NCI-H446 (cell line): ENCODE measurements around the gene FAM200C.

Experiments
- DNase-seq, 2 experiments: peaks; one replicate each; lab custom pipeline; 2025; lab: John Stamatoyannopoulos, UW

FAM200C gene

DNA sequence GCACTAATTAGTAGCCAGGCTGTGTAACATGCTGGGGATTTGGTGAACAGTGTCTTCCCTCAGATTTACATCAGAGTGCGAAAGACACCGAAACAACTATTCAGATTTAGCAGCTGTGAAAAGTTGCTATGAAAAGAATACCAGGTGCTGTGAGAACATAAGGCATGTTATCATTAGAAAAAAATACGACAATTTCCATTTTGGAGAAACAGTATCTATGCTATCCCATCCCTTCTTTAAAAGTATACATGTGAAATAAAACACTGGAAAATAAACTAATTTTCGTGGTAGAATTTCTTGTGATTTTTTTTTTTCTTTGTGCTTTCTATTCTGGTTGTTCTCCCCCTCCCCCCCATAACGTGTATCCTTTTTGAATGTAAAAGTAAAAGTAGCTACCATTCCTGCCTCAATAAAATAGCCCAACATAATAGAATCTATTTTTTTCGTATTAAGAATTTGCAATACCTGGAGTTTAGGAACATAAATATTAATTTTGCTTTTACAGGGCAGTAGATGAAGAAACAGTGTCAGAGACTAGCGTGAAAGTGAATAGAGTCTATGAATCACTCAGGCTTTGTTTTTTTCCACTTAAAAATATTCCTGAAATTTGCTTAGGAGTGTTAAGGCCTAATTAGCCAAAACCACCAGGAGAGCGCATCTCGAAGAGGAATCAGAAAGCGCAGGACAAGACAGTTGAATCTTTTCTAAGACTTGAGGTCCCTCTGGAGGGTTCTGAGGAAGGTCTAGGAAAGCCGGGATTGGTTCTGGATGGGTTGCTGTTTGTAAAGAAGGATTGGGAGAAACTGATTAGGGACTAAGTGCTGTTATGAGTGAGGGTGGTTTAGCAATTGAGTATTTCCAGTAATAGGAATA lies 19.8 kb upstream of the FAM200C start:
- DNase-seq, result no peak

GRCh38 chr5:160418561-160419457 lies 19.0 kb upstream of the FAM200C start, which contains the start of gene SLU7:
Gene SLU7, minus strand, starts transcription at chr5:160419081. Its CDS starts 3,787 bp downstream, at chr5:160415294.
- peak; percentile 88 to 95 for DNase-seq

- DNase-seq, result no peak
These were observed 1.0 kb downstream of the FAM200C start for GRCh38 chr5:160398806-160399205.

GRCh38 chr5:160397492-160397891 lies 2.4 kb downstream of the FAM200C start:
- no peak for DNase-seq

DNA sequence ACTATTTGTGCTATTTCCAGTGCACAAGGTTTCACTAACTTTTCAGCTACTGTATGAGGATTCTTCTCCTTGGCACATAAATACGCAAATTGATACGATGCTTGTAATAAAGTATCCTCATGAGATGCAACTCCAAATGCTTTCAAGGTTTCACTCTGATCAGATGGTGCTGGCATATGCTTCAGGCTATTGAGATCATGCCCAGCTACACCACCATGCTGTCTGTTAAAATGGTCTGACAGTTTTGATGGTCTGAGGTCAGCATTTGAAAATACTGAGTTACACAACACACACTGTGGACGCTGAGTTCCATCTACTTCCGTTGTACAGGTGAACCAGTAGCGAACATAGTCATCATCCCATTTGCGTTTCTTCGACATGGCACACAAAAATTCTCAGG lies 4.7 kb downstream of the FAM200C start:
- DNase-seq, result no peak

DNA sequence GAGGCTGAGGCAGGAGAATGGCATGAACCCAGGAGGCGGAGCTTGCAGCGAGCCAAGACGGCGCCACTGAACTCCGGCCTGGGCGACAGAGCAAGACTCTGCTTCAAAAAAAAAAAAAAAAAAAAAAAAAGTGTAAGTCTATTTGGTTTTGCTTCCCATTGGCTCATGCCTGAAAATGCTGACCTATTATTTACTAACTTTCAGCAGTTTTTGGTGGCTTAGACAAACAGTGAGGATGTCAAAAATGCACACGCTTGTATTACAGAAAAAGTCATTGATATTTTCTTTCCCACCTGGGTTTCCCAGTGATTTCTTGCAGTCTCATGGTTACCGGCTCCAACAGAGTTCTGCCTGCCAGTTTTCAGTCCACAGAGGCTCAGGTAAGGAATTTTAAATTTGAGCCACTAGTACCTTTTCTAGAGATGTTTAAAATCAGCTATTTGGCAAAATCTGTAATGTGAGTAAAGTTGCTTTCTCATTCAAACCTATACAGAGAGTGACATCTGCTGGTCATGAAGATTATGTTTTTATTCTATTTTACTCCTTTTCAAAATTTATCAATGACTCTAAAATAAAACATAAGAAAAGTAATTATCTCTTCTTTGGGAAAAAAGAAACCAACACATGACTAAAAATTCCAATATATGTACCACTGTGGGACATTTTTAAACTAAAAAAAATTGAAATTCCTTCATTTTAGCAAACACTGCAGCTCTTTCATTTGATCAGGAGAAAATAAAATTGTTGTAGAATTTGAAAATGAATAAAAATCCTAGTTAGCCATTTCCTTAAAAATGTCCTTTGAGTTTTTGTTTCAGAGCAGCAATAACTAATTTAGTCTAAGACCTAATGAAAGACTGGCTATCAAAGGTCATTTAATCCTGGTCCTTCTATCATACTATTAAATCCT lies 8.8 kb downstream of the FAM200C start:
- peak; percentile 18 to 45 for DNase-seq

DNA sequence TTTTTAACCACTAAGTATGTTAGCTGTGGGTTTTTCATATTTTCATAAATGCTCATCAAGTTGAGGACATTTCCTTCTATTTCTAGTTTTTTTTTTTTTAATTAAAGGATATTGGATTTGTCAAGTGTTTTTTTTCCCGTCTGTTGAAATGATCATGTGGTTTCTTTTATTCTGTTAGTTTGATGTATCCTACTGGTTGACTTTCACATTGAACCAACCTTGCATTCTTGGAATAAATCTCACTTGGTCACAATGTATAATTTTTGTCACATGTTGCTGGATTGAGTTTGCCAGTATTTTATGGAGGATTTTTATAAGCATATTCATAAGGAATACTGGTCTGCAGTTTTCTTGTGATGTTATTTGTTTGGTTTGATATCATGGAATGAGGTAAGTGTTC lies 12.4 kb downstream of the FAM200C start:
- DNase-seq, result no peak

DNA sequence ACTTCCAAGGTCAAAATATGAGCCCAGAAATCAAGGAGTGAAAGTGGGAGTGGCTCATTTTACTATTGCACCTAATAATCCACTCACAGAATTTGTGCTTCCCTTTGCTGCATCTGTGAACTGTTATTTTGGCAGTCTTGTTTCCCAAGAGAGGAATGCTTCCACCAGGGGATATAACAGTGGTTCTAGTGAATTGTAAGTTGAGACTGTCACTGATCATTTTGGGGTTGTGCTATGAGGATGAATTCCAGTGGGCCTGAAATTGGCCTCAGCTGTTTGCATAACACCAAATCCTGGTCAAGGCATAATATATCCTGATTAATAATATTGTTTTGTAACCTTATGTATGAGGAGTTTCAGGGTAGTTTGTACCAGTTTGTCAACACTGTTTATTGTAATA lies 14.4 kb downstream of the FAM200C start:
- DNase-seq, result no peak

GRCh38 chr5:160384681-160385080 lies 15.2 kb downstream of the FAM200C start:
- no peak for DNase-seq

- no peak for DNase-seq
These were observed 17.5 kb downstream of the FAM200C start for GRCh38 chr5:160382346-160382745.

GRCh38 chr5:160380041-160380440 lies 19.8 kb downstream of the FAM200C start:
- DNase-seq, result no peak

DNA sequence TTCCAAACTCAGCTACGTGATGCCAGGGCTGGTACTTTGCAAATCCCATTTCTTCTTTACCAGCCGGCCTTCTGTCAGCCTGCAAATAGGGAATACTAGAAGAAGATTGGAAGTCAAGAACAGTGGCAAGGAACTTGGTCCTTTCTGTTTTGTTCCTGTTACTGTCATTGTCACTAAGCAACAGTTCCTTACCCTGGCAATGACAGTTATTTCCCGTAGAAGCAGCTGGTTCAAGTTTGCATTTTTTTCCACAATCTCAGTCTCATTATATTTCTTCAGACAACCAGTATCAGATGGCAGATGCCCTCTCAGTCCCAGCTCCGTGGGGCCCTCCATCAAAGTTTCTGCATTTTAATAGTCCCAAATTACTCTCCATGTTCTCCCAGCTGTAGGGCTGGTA lies 20.3 kb downstream of the FAM200C start:
- no peak for DNase-seq

- DNase-seq, result no peak
These were observed 21.5 kb downstream of the FAM200C start for GRCh38 chr5:160378330-160378729.

DNA sequence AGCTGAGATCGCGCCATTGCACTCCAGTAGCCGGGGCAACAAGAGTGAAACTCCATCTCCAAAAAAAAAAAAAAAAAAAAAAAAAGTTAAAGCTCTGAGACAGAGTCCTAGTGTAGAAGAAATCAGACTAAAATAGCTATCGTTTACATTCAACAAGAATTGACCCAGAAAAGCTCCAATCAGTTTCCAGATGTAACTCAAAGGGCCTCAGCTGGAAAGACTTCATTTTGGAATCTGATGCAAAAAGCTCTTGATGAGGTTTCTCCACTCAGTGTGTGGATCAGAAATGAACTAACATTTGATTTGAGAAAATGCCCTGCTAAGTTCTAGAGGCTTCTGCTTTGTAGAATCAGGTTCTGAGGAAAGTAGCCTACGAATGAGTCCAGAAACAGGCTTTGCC lies 22.2 kb downstream of the FAM200C start:
- no peak for DNase-seq

GRCh38 chr5:160376416-160376815 lies 23.4 kb downstream of the FAM200C start:
- DNase-seq, result no peak

DNA sequence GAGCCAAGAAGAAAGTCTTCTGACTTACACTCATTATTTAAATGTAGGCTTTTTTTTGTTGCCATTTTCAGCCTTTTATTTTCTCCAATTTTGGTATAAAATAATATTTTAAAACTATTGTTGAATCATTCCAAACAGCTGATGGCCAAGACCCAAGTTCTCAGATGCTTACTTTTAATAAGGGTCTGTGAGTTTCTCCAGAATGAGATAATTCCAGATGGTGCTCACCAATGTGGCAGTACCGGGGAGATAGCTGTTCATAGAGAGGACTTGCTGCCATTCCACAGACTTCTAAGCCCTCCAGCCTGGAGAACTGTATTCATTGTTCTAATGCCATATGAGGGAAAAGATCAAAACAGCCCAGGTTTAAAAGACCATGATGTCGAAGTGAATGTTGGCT lies 24.2 kb downstream of the FAM200C start:
- no peak for DNase-seq

GRCh38 chr5:160375166-160375565 lies 24.7 kb downstream of the FAM200C start:
- no peak for DNase-seq

DNA sequence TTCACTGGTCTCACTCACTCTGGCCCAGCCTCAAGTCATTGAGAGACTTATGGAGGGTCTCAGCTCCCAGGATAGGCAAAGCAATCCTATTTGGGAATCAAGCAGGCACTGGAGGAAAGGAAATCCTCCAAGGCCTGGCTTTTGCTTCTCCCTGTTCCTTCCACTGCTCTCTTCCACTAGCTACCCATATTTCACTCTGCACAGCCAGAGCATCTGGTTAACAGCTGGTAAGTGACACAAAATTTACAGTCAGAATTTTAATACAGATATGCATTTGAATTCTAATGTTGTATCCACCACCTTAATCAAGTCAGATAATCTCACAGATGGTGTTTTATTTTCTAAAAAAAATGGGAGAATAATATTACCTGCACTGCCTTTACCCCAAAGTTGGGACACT lies 28.6 kb downstream of the FAM200C start:
- no peak for DNase-seq

DNA sequence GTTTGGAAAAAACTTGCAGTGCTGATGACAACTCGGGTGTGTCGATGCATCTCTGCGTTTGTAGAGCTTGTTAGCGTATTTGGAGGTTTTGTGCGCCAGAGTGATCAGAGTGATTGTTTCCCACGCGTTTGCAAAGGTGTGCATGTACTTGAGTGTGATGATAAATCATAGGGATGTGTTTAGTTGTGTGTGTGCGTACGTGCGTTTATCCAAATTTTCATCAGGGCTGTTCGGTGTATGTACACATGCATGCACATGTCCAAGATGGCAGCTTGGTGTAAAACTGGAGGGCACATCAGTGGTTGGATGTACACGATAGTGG lies 29.2 kb downstream of the FAM200C start:
- DNase-seq, result no peak

DNA sequence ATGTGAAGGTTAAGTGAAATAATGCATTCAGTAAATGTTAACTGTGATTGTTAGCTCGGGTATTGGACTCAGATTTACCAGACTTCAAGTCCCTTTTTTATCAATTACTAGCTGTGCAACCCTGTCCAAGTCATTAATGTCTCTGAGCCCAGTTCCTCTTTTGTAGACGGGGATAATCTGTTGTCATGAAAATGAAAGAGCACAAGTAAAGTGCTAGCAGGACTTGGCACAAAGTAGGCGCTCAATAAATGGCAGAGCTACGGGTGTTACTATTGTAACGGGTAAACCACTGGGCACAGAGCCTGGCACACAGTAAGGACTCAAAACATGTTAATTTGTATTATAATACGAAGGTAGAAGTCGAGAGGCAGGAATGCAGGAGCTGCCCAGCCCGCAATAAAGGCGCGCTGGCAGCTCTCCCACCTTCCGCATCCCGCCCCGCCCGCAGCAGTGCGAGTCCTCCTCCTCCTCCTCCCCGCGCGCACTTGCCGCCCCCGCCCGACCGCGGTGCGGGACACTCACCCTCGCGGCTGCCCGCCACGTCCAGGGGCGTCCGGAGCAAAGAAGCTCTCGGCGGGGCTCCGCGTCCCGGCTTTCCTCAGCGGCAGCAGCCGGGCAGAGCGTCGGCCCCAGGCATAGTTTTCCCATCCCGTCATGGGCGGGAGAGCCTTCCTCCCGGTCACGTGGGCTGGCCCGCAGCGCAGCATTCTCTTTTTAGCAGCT lies 29.7 kb downstream of the FAM200C start, which contains the start of gene C1QTNF2:
TSS of gene C1QTNF2 (minus strand) at position 637 of the 723 bp plus-strand sequence. CDS start 15,615 bp downstream, outside the sequence.
- peak in 1 of 2 experiments; percentile 55 for DNase-seq

- DNase-seq, result no peak
These were observed 32.0 kb downstream of the FAM200C start for GRCh38 chr5:160367885-160368284.
